ENCODE measurements around the gene PRPH. TPM values are rescaled to one million over a fixed set of nuclear protein-coding genes. Genes with fewer than 3 reads are reported as not detected.
A peak's percentile ranks its signal among the peaks of the same experiment; 100 is the strongest.

Gene PRPH
- total and polyA plus RNA-seq, 9 of the 15 experiments (the other 6 are each of a cell fraction or from before 2014, with no cell fraction given), result 0.27 to 1.9 (median 1.3) TPM; not detected in 1

DNA sequence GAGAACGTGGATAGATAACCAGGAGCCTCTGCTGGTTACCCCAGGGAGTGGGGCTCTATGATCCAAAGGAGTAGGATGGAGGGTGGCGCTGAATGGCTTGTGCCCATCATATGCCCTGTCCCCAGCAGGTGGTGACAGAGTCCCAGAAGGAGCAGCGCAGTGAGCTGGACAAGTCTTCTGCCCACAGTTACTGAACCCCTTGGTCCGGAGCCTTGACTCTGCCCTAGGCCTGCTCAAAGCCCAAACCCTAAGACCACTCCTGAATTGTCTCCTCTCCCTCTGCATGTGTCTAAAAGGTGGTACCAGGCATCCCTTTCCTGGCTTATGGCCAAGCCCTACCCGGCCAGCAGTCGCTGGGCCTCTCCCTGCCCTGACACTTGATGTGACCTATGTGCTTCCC is 3.2 kb downstream of the PRPH start (continued):
- TF ChIP-seq ZNF217 (CRISPR knock-in tag; IDR thresholded peaks at IDR 0.05) (no peak), FIP1L1 (IDR thresholded peaks at IDR 0.05; ENCODE audit: low read depth, low read length, poor library complexity, severe bottlenecking) (no peak)

DNA sequence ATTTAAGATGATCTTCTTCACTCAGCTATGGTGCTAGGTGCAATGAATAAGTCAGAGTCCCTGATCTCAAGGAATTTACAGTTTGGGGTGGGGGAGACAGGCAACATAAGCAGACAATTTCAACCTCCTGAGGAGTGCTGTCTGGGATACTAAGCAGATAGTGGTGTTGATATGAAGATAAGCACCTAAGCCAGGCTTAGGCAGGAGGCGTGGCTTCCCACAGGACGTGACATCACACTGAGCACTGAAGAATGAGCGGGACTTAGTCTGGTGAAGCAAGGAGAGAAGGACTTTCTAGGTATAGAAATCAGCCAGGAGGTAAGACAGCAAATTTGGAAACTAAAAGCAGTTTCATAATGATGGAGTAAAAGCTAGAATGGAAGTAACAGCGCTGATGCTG is 6.8 kb downstream of the PRPH start:
- ATAC-seq, result peak; percentile 8; the same call in 1 of the 3 replicates
- TF ChIP-seq ZBTB34 (CRISPR knock-in tag; IDR thresholded peaks at IDR 0.05) (no peak), SMARCA4 (IDR thresholded peaks at IDR 0.05) (peak; percentile 36; the same call in 1 of the 2 replicates), CTBP1 (IDR thresholded peaks at IDR 0.05; ENCODE audit: borderline replicate concordance) (peak; percentile 48; the same call in 1 of the 2 replicates), MAFF (IDR thresholded peaks at IDR 0.05; ENCODE audit: low read length) (no peak), XRCC5 (IDR thresholded peaks at IDR 0.05; ENCODE audit: low read depth, low read length) (no peak), TRIM28 (IDR thresholded peaks at IDR 0.05) (no peak), GTF2F1 (IDR thresholded peaks at IDR 0.05; ENCODE audit: low read depth, low read length) (no peak), E2F4 (CRISPR knock-in tag; IDR thresholded peaks at IDR 0.05; ENCODE audit: low read depth) (no peak), ZNF444 (CRISPR knock-in tag; IDR thresholded peaks at IDR 0.05) (no peak), NR3C1 (CRISPR knock-in tag; IDR thresholded peaks at IDR 0.05) (no peak), ZNF23 (CRISPR knock-in tag; IDR thresholded peaks at IDR 0.05) (no peak), TCF7 (IDR thresholded peaks at IDR 0.05; ENCODE audit: borderline replicate concordance) (no peak), XRCC3 (IDR thresholded peaks at IDR 0.05) (no peak), KDM5B (IDR thresholded peaks at IDR 0.05; ENCODE audit: insufficient replicate concordance, low read depth, low read length) (no peak)
- TF ChIP-seq, protein P1, sequence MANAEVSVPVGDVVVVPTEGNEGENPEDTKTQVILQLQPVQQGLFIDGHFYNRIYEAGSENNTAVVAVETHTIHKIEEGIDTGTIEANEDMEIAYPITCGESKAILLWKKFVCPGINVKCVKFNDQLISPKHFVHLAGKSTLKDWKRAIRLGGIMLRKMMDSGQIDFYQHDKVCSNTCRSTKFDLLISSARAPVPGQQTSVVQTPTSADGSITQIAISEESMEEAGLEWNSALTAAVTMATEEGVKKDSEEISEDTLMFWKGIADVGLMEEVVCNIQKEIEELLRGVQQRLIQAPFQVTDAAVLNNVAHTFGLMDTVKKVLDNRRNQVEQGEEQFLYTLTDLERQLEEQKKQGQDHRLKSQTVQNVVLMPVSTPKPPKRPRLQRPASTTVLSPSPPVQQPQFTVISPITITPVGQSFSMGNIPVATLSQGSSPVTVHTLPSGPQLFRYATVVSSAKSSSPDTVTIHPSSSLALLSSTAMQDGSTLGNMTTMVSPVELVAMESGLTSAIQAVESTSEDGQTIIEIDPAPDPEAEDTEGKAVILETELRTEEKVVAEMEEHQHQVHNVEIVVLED (CRISPR knock-in tag; IDR thresholded peaks at IDR 0.05), result no peak
- TF ChIP-seq, protein P2, sequence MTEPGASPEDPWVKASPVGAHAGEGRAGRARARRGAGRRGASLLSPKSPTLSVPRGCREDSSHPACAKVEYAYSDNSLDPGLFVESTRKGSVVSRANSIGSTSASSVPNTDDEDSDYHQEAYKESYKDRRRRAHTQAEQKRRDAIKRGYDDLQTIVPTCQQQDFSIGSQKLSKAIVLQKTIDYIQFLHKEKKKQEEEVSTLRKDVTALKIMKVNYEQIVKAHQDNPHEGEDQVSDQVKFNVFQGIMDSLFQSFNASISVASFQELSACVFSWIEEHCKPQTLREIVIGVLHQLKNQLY (CRISPR knock-in tag; conservative IDR thresholded peaks at IDR 0.05), result no peak

More for the DNA sequence above, 6.8 kb downstream of the PRPH start:
- Histone ChIP-seq H3K27me3 (ENCODE audit: control insufficient read depth in 2 of 2, insufficient read depth in 2 of 2, low read length in 2 of 2) (no peaks in the 10 kb centered on the region), H4K20me1 (replicated peaks; ENCODE audit: control insufficient read depth, insufficient read depth, low read length) (no peaks in the 10 kb centered on the region), H3K4me2 (ENCODE audit: insufficient read depth, low read length) (peak overlapping the region; percentile 62), H3K27ac (ENCODE audit: extremely low read depth, low read depth, low read length) (no peak overlapping the region), H3K9me3 (replicated peaks; ENCODE audit: control insufficient read depth, insufficient read depth, low read depth, low read length) (no peaks in the 10 kb centered on the region), H3K9ac (ENCODE audit: insufficient read depth in 1 of 2, low read depth in 2 of 2, low read length in 2 of 2) (peak overlapping the region in 1 of 2 experiments; percentile 15; a peak in 2 of 4 replicates), H3K4me1 (replicated peaks in 1 of 2; ENCODE audit: control insufficient read depth in 2 of 2, insufficient read depth in 2 of 2, low read length in 2 of 2) (peaks cover 29 to 30% of the 10 kb centered on the region in 2 experiments; a peak in 4 of 5 replicates), H3K4me3 (no peak overlapping the region), H3K36me3 (ENCODE audit: control insufficient read depth, insufficient read depth, low read length) (no peaks in the 10 kb centered on the region), H3K79me2 (ENCODE audit: control insufficient read depth, insufficient read depth, low read length) (no peaks in the 10 kb centered on the region), H3K9me1 (ENCODE audit: control insufficient read depth, insufficient read depth, low read length) (peaks cover 7% of the 10 kb centered on the region), H2AFZ (ENCODE audit: low read depth, low read length) (peak overlapping the region; percentile 87)
- in situ Hi-C loops (cut with MboI) (no loop called here), intact Hi-C loops (cut with micrococcal nuclease) (no loop called here)
- POLR2A ChIA-PET, result interaction anchor here (0.7 to 1.2 kb wide), 3 partner anchors 25 to 37 kb away, joined by 3 to 5 read pairs (median 4); partner anchors contain the start of gene TUBA1C
- CTCF ChIA-PET (ENCODE audit: low intra/inter-chr PET ratio), result no interaction called here
- DNase-seq (ENCODE audit: extremely low read depth in 1 of 4, low spot score in 3 of 4), result peak in 3 of 4 experiments; percentile 66 to 75 (median 71)
- WGBS (ENCODE audit: insufficient coverage, low coverage, missing lambda C conversion rate), result 24% methylated on average over 4 of the region's 4 CpGs
- FAIRE-seq, result peak; percentile 88
- no TSS peak for BruUV-seq (replicated peaks)

Measured in K562 (cell line).